Anterior cingulate cortex (tissue), 58 donors: Measurements from ENCODE around the gene ATG7.
A peak's percentile ranks its signal among the peaks of the same experiment; 100 is the strongest.
"Not testable (repeated sequence)": the region's sequence is repeated elsewhere in the genome, so short reads cannot be mapped to it uniquely, and the experiment has no call there.

Experiments
- DNase-seq, 58 donors: peaks; one replicate each; lab custom pipeline; 2025; lab: John Stamatoyannopoulos, UW

The ATG7 gene

GRCh38 chr3:11415099-11415498 lies 142.9 kb downstream of the ATG7 start:
- no peak for DNase-seq

GRCh38 chr3:11420066-11420465 lies 147.9 kb downstream of the ATG7 start:
- DNase-seq, result no peak

GRCh38 chr3:11422291-11422690 lies 150.1 kb downstream of the ATG7 start:
- no peak for DNase-seq

- DNase-seq, result no peak
Measured at GRCh38 chr3:11423868-11424267, 151.7 kb downstream of the ATG7 start.

- DNase-seq, result no peak
Measured at GRCh38 chr3:11424277-11424676, 152.1 kb downstream of the ATG7 start.

GRCh38 chr3:11430207-11430606 lies 158.0 kb downstream of the ATG7 start:
- no peak for DNase-seq

GRCh38 chr3:11430624-11431023 lies 158.4 kb downstream of the ATG7 start:
- no peak for DNase-seq

GRCh38 chr3:11431319-11431718 lies 159.1 kb downstream of the ATG7 start:
- no peak for DNase-seq

- DNase-seq, result peak in 39 of 58 donors; percentile 5 to 60 (median 26)
Measured at GRCh38 chr3:11434017-11434526, 161.9 kb downstream of the ATG7 start.

GRCh38 chr3:11434563-11435096 lies 162.4 kb downstream of the ATG7 start:
- no peak for DNase-seq

GRCh38 chr3:11435440-11436165 lies 163.4 kb downstream of the ATG7 start:
- no peak for DNase-seq

- DNase-seq, result no peak
Measured at GRCh38 chr3:11436775-11437174, 164.6 kb downstream of the ATG7 start.

- DNase-seq, result no peak
Measured at GRCh38 chr3:11437506-11437905, 165.3 kb downstream of the ATG7 start.

GRCh38 chr3:11438646-11439045 lies 166.4 kb downstream of the ATG7 start:
- DNase-seq, result no peak

- DNase-seq, result not testable (repeated sequence)
Measured at GRCh38 chr3:11441346-11441745, 169.1 kb downstream of the ATG7 start.

GRCh38 chr3:11444404-11444803 lies 172.2 kb downstream of the ATG7 start:
- no peak for DNase-seq

- not testable (repeated sequence) for DNase-seq
Measured at GRCh38 chr3:11445193-11445592, 173.0 kb downstream of the ATG7 start.

GRCh38 chr3:11445883-11446282 lies 173.7 kb downstream of the ATG7 start:
- DNase-seq, result no peak

- DNase-seq, result no peak
Measured at GRCh38 chr3:11447584-11448200, 175.5 kb downstream of the ATG7 start.

- DNase-seq, result no peak
Measured at GRCh38 chr3:11450015-11450414, 177.8 kb downstream of the ATG7 start.

- DNase-seq, result no peak
Measured at GRCh38 chr3:11452312-11452711, 180.1 kb downstream of the ATG7 start.
